Natural killer cell treated with Interleukin-12 subunit alpha and Interleukin-12 subunit beta and Interleukin-15 and Interleukin-18, amount 100 ng/mL, for 72 hours (primary cell): ENCODE measurements around the gene USP15. TPM values are rescaled to one million over a fixed set of nuclear protein-coding genes. Genes with fewer than 3 reads are reported as not detected.
"Not testable (repeated sequence)": the region's sequence is repeated elsewhere in the genome, so short reads cannot be mapped to it uniquely, and the experiment has no call there.

Experiments used
- ATAC-seq, 2 donors: fragments of 150-1000 bp; cut with Tn5 transposase in 1 of 2; sonication (Bioruptor Pico), chemical (Tn5 transposase) in 1 of 2; 2 replicates each; pipeline ENCODE4 v1.10.0; 2021
- DNase-seq: peaks from one replicate; pipeline ENCODE4 v3.0.0; 2022; ENCODE audit warnings: low spot score
- H3K27ac Mint-ChIP-seq, 2 donors: 1 replicate in 1 of 2; 2 replicates in 1 of 2; pipeline ENCODE4 v1.8.0; 2022; ENCODE audit warnings: mixed read lengths in 2 of 2, mild to moderate bottlenecking in 1 of 2, moderate library complexity in 1 of 2
- H3K27me3 Mint-ChIP-seq, 2 donors: 1 replicate in 1 of 2; 2 replicates in 1 of 2; pipeline ENCODE4 v1.8.0; 2022; ENCODE audit warnings: mixed read lengths in 2 of 2
- H3K36me3 Mint-ChIP-seq: one replicate; pipeline ENCODE4 v1.8.0; 2022; ENCODE audit warnings: mixed read lengths
- H3K4me1 Mint-ChIP-seq, 2 donors: 1 replicate in 1 of 2; 2 replicates in 1 of 2; pipeline ENCODE4 v1.8.0; 2022; ENCODE audit warnings: low read depth in 2 of 2, mixed read lengths in 2 of 2, mild to moderate bottlenecking in 1 of 2
- H3K4me3 Mint-ChIP-seq: one replicate; pipeline ENCODE4 v1.8.0; 2022; ENCODE audit warnings: mixed read lengths
- H3K9me3 Mint-ChIP-seq: 2 replicates; pipeline ENCODE4 v1.8.0; 2022; ENCODE audit warnings: mixed read lengths
- total RNA-seq, 2 donors: library from RNA; stranded (reverse); gene quantifications; one replicate each; pipeline ENCODE4 v1.2.3, GENCODE V29; 2022

The USP15 gene
- total RNA-seq, 2 donors from 2014 or later, result 154 to 159 TPM

DNA sequence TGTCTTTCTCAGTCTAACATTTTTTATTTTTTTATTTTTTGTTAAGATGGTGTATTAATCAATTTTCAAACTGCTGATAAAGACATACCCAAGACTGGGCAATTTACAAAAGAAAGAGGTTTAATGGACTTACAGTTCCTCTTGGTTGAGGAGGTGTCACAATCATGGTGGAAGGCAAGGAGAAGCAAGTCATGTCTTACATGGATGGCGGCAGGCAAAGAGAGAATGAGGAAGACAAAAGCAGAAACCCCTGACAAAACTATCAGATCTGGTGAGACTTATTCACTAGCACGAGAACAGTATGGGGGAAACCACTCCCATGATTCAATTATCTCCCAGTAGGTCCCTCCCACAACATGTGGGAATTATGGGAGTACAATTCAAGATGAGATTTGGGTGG is 195.2 kb downstream of the USP15 start:
- H3K27ac Mint-ChIP-seq, H3K4me3 Mint-ChIP-seq, ATAC-seq, DNase-seq, H3K9me3 Mint-ChIP-seq, H3K36me3 Mint-ChIP-seq, H3K4me1 Mint-ChIP-seq: not testable (repeated sequence)
- peaks cover 8 to 14% of the 10 kb centered on the region in 2 donors for H3K27me3 Mint-ChIP-seq

DNA sequence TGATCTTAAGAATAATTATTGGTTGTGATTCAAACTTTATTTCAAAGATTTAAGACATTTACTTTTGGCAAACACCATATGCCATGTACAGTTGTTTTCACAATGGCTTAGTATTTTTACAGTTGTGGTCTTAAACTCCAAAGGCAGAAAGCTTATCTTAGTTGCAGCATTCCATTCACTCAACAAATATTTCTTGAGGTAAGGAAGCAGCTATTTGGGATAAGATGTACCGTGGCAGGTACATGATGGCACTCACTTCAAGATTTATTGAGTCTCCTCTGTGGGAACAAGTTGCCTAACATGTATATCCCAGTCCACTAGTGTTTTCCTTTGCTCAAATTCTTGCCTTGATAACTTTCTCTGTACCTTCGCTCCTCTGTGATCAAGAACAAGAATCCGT is 198.4 kb downstream of the USP15 start:
- H3K36me3 Mint-ChIP-seq, result peaks cover 9% of the 10 kb centered on the region
- no peak for ATAC-seq
- peaks cover 3% of the 10 kb centered on the region for H3K9me3 Mint-ChIP-seq
- no peak overlapping the region for H3K27ac Mint-ChIP-seq
- peaks cover 13 to 22% of the 10 kb centered on the region in 2 donors for H3K27me3 Mint-ChIP-seq
- no peaks in the 10 kb centered on the region for H3K4me1 Mint-ChIP-seq
- no peak overlapping the region for H3K4me3 Mint-ChIP-seq
- no peak for DNase-seq

DNA sequence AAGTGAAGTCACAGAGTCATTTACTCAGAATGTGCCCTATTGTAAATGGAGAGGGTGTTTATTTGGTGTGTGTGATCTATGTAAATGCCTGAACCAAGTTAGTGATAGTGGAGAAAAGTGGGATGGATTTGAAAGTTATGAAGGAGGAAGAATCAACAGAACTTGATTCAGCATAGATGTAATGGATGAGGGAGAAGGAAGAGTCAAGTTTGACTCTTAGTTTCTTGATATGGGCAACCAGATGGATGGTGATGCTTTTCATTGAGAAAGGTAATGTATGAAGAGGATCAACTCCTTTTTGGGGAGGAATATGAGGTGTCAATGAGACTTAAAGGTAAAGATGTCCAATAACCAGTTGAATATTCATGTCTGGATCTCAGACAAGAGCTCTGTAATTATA is 199.8 kb downstream of the USP15 start:
- peaks cover 12% of the 10 kb centered on the region for H3K36me3 Mint-ChIP-seq
- DNase-seq, result no peak
- ATAC-seq, result no peak
- H3K4me1 Mint-ChIP-seq, result no peaks in the 10 kb centered on the region
- peaks cover 3% of the 10 kb centered on the region for H3K9me3 Mint-ChIP-seq
- H3K27me3 Mint-ChIP-seq, result peaks cover 16 to 22% of the 10 kb centered on the region in 2 donors
- H3K4me3 Mint-ChIP-seq, result no peak overlapping the region
- no peak overlapping the region for H3K27ac Mint-ChIP-seq

DNA sequence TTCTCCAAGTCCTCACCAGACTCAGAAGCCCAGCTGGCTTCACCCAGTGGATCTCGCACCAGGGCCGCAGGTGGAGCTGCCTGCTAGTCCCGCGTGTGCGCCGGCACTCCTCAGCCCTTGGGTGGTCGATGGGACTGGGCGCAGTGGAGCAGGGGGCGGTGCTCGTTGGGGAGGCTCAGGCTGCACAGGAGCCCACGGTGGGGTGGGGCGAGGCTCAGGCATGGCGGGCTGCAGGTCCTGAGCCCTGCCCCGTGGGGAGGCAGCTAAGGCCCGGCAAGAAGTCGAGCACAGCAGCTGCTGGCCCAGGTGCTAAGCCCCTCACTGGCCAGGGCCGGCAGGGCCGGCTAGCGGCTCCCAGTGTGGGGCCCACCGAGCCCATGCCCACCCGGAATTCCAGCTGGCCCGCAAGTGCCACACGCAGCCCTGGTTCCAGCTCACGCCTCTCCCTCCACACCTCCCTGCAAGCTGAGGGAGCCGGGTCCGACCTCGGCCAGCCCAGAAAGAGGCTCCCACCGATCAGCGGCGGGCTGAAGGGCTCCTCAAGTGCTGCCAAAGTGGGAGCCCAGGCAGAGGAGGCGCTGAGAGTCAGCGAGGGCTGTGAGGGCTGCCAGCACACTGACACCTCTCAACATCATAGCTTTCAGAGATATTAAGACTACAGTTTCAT is 201.1 kb downstream of the USP15 start:
- not testable (repeated sequence) for H3K4me1 Mint-ChIP-seq, H3K9me3 Mint-ChIP-seq, H3K4me3 Mint-ChIP-seq, DNase-seq, H3K27ac Mint-ChIP-seq, ATAC-seq
- peaks cover 12% of the 10 kb centered on the region for H3K36me3 Mint-ChIP-seq
- peaks cover 13 to 22% of the 10 kb centered on the region in 2 donors for H3K27me3 Mint-ChIP-seq

DNA sequence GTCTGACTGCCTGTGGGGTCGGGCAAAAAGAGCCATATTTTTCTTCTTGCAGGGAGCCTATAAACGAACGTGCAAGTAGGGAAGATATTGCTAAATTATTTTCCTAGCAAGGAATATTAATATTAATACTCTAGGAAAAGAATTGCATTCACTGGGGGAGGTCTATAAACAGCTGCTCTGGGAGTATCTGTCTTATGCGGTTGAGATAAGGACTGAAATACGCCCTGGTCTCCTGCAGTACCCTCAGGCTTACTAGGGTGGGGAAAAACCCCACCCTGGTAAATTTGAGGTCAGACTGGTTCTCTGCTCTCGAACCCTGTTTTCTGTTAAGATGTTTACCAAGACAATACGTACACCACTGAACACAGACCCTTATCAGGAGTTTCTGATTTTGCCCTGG is 203.0 kb downstream of the USP15 start:
- H3K9me3 Mint-ChIP-seq, H3K27ac Mint-ChIP-seq, H3K4me3 Mint-ChIP-seq, ATAC-seq, DNase-seq: not testable (repeated sequence)
- Mint-ChIP-seq H3K4me1 (peaks cover 11 to 15% of the 10 kb centered on the region in 2 donors), H3K36me3 (peaks cover 12% of the 10 kb centered on the region), H3K27me3 (peaks cover 13 to 22% of the 10 kb centered on the region in 2 donors)

Other genes with a start within 250 kb of the USP15 start
- gene MON2, start 206.4 kb downstream of the USP15 start, total RNA-seq, result 10 to 100 TPM; 80.1 to 89.9 TPM